ENCODE results near the gene WNT7B.
"Not testable (repeated sequence)": the region's sequence is repeated elsewhere in the genome, so short reads cannot be mapped to it uniquely, and the experiment has no call there.

The WNT7B gene

GRCh38 chr22:46007848-46008261 lies 30.9 kb upstream of the WNT7B start:
- peak; percentile 96 for DNase-seq

- no peak for DNase-seq
These were observed 30.3 kb upstream of the WNT7B start for GRCh38 chr22:46007003-46007847.

- peak; percentile 84 for DNase-seq
These were observed 29.5 kb upstream of the WNT7B start for GRCh38 chr22:46006379-46007002.

GRCh38 chr22:46005116-46005705 lies 28.2 kb upstream of the WNT7B start:
- DNase-seq, result not testable (repeated sequence)

GRCh38 chr22:46004105-46004866 lies 27.3 kb upstream of the WNT7B start:
- DNase-seq, result no peak

GRCh38 chr22:46003271-46004091 lies 26.5 kb upstream of the WNT7B start:
- DNase-seq, result no peak

GRCh38 chr22:46002757-46003270 lies 25.9 kb upstream of the WNT7B start:
- no peak for DNase-seq

GRCh38 chr22:46001426-46002106 lies 24.6 kb upstream of the WNT7B start:
- peak; percentile 96 for DNase-seq

- peak; percentile 77 for DNase-seq
These were observed 24.1 kb upstream of the WNT7B start for GRCh38 chr22:46001046-46001425.

- DNase-seq, result no peak
These were observed 23.4 kb upstream of the WNT7B start for GRCh38 chr22:46000081-46001027.

- DNase-seq, result peak; percentile 89
These were observed 22.5 kb upstream of the WNT7B start for GRCh38 chr22:45999379-45999971.

GRCh38 chr22:45998638-45999378 lies 21.8 kb upstream of the WNT7B start:
- DNase-seq, result no peak

GRCh38 chr22:45997777-45998637 lies 21.0 kb upstream of the WNT7B start:
- no peak for DNase-seq

- peak; percentile 91 for DNase-seq
These were observed 20.3 kb upstream of the WNT7B start for GRCh38 chr22:45997077-45997776.

GRCh38 chr22:45996241-45997076 lies 19.5 kb upstream of the WNT7B start:
- DNase-seq, result no peak

- DNase-seq, result no peak
These were observed 18.6 kb upstream of the WNT7B start for GRCh38 chr22:45995405-45996101.
